ENCODE measurements around the gene MEG3. TPM values are rescaled to one million over a fixed set of nuclear protein-coding genes. Genes with fewer than 3 reads are reported as not detected.

The MEG3 gene
- polyA plus RNA-seq, 1 donor from 2014 or later = not detected

DNA sequence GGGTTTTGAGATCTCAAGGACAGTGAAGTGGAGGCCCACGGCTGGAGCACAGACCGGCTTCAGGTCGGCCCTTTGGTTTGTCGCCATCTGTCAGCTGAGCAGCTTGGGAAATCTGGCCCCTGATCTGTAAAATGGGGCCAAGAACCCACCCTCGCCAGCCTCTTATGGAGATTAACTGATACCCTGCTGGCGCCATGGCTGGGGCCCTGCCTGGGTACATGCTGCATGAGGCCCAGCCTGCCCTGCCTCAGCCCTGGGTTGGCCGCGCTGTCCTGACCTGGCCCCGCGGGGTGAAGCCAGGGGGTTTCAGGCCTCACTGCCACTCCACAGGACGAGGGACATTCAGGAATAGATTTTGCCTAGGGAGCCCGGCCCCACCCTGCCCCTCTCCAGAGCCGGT lies 33.9 kb upstream of the MEG3 start:
- H3K9ac ChIP-seq (ENCODE audit: low read length) = no peak overlapping the region
- H3K9me2 ChIP-seq (ENCODE audit: insufficient read depth, low read length) = no peaks in the 10 kb centered on the region
- H2AFZ ChIP-seq (ENCODE audit: low read depth, low read length) = no peak overlapping the region
- no peaks in the 10 kb centered on the region for H3F3A ChIP-seq (ENCODE audit: insufficient read depth, low read length, poor library complexity, severe bottlenecking)
- no peak for TF ChIP-seq SMC3 (conservative IDR thresholded peaks at IDR 0.05; ENCODE audit: poor library complexity)
- TF ChIP-seq EZH2 (IDR thresholded peaks at IDR 0.05; ENCODE audit: borderline replicate concordance, insufficient read depth, low read length, poor library complexity, severe bottlenecking) = no peak
- TF ChIP-seq, protein P1, sequence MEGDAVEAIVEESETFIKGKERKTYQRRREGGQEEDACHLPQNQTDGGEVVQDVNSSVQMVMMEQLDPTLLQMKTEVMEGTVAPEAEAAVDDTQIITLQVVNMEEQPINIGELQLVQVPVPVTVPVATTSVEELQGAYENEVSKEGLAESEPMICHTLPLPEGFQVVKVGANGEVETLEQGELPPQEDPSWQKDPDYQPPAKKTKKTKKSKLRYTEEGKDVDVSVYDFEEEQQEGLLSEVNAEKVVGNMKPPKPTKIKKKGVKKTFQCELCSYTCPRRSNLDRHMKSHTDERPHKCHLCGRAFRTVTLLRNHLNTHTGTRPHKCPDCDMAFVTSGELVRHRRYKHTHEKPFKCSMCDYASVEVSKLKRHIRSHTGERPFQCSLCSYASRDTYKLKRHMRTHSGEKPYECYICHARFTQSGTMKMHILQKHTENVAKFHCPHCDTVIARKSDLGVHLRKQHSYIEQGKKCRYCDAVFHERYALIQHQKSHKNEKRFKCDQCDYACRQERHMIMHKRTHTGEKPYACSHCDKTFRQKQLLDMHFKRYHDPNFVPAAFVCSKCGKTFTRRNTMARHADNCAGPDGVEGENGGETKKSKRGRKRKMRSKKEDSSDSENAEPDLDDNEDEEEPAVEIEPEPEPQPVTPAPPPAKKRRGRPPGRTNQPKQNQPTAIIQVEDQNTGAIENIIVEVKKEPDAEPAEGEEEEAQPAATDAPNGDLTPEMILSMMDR (IDR thresholded peaks at IDR 0.05; ENCODE audit: poor library complexity, severe bottlenecking) = no peak
- TF ChIP-seq TAF1 (IDR thresholded peaks at IDR 0.05; ENCODE audit: low read depth) = no peak
- TF ChIP-seq, protein P2, sequence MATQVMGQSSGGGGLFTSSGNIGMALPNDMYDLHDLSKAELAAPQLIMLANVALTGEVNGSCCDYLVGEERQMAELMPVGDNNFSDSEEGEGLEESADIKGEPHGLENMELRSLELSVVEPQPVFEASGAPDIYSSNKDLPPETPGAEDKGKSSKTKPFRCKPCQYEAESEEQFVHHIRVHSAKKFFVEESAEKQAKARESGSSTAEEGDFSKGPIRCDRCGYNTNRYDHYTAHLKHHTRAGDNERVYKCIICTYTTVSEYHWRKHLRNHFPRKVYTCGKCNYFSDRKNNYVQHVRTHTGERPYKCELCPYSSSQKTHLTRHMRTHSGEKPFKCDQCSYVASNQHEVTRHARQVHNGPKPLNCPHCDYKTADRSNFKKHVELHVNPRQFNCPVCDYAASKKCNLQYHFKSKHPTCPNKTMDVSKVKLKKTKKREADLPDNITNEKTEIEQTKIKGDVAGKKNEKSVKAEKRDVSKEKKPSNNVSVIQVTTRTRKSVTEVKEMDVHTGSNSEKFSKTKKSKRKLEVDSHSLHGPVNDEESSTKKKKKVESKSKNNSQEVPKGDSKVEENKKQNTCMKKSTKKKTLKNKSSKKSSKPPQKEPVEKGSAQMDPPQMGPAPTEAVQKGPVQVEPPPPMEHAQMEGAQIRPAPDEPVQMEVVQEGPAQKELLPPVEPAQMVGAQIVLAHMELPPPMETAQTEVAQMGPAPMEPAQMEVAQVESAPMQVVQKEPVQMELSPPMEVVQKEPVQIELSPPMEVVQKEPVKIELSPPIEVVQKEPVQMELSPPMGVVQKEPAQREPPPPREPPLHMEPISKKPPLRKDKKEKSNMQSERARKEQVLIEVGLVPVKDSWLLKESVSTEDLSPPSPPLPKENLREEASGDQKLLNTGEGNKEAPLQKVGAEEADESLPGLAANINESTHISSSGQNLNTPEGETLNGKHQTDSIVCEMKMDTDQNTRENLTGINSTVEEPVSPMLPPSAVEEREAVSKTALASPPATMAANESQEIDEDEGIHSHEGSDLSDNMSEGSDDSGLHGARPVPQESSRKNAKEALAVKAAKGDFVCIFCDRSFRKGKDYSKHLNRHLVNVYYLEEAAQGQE (IDR thresholded peaks at IDR 0.05; ENCODE audit: borderline replicate concordance) = no peak
- no peak for TF ChIP-seq POLR2AphosphoS5 (IDR thresholded peaks at IDR 0.05)
- TF ChIP-seq RAD21 (conservative IDR thresholded peaks at IDR 0.05) = no peak
- TF ChIP-seq EP300 (conservative IDR thresholded peaks at IDR 0.05; ENCODE audit: poor library complexity, severe bottlenecking) = no peak
- no peak for TF ChIP-seq MXI1 (conservative IDR thresholded peaks at IDR 0.05; ENCODE audit: poor library complexity, severe bottlenecking)
- no peak overlapping the region for H3K4me2 ChIP-seq (ENCODE audit: low read length)
- no peaks in the 10 kb centered on the region for H3K79me2 ChIP-seq (replicated peaks; ENCODE audit: insufficient read depth, low read length)
- no peak overlapping the region for H3K27ac ChIP-seq (ENCODE audit: low read length)
- no peaks in the 10 kb centered on the region for H3K9me3 ChIP-seq (ENCODE audit: low read length)
- H3K4me3 ChIP-seq (ENCODE audit: low read length) = no peak overlapping the region
- H4K20me1 ChIP-seq (ENCODE audit: insufficient read depth) = no peaks in the 10 kb centered on the region
- no peaks in the 10 kb centered on the region for H3K27me3 ChIP-seq (ENCODE audit: insufficient read depth, low read depth, low read length)
- no peaks in the 10 kb centered on the region for H3K36me3 ChIP-seq (ENCODE audit: insufficient read depth, low read length)

DNA sequence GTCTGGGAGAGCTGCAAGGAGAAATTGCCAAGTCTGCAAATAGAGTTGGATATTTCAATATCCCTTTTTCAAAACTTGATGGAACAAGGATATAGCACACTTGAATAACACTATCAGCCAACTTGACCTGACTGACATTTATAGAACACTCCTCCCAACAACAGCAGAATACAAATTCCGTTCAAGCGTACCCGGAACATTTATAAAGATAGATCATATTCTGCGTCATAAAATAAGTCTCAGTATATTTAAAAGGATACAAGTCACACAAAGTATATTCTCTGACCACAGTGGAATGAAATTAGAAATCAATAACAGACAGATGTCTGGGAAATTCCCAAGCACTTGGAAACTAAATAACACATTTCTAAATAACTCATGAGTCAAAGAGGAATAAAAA lies 29.0 kb upstream of the MEG3 start:
- no peaks in the 10 kb centered on the region for H4K20me1 ChIP-seq (ENCODE audit: insufficient read depth)
- H3K27me3 ChIP-seq (ENCODE audit: insufficient read depth, low read depth, low read length) = no peaks in the 10 kb centered on the region
- TF ChIP-seq EP300 (conservative IDR thresholded peaks at IDR 0.05; ENCODE audit: poor library complexity, severe bottlenecking) = no peak
- TF ChIP-seq TAF1 (IDR thresholded peaks at IDR 0.05; ENCODE audit: low read depth) = no peak
- TF ChIP-seq, protein P1 (IDR thresholded peaks at IDR 0.05; ENCODE audit: poor library complexity, severe bottlenecking) = no peak
- TF ChIP-seq POLR2AphosphoS5 (IDR thresholded peaks at IDR 0.05) = no peak
- TF ChIP-seq EZH2 (IDR thresholded peaks at IDR 0.05; ENCODE audit: borderline replicate concordance, insufficient read depth, low read length, poor library complexity, severe bottlenecking) = no peak
- TF ChIP-seq, protein P2 (IDR thresholded peaks at IDR 0.05; ENCODE audit: borderline replicate concordance) = no peak
- TF ChIP-seq RAD21 (conservative IDR thresholded peaks at IDR 0.05) = no peak
- TF ChIP-seq SMC3 (conservative IDR thresholded peaks at IDR 0.05; ENCODE audit: poor library complexity) = no peak
- TF ChIP-seq MXI1 (conservative IDR thresholded peaks at IDR 0.05; ENCODE audit: poor library complexity, severe bottlenecking) = no peak
- no peak overlapping the region for H3K4me3 ChIP-seq (ENCODE audit: low read length)
- H2AFZ ChIP-seq (ENCODE audit: low read depth, low read length) = no peak overlapping the region
- no peaks in the 10 kb centered on the region for H3K79me2 ChIP-seq (replicated peaks; ENCODE audit: insufficient read depth, low read length)
- H3K9ac ChIP-seq (ENCODE audit: low read length) = no peak overlapping the region
- H3K4me2 ChIP-seq (ENCODE audit: low read length) = no peak overlapping the region
- no peaks in the 10 kb centered on the region for H3K9me2 ChIP-seq (ENCODE audit: insufficient read depth, low read length)
- H3K27ac ChIP-seq (ENCODE audit: low read length) = no peak overlapping the region
- H3K9me3 ChIP-seq (ENCODE audit: low read length) = no peaks in the 10 kb centered on the region
- no peaks in the 10 kb centered on the region for H3K36me3 ChIP-seq (ENCODE audit: insufficient read depth, low read length)
- H3F3A ChIP-seq (ENCODE audit: insufficient read depth, low read length, poor library complexity, severe bottlenecking) = no peaks in the 10 kb centered on the region

Measured in neural cell (in vitro differentiated cells).